ENCODE results near the gene ACE. TPM values are rescaled to one million over a fixed set of nuclear protein-coding genes. Genes with fewer than 3 reads are reported as not detected.

ACE gene
- total and polyA plus RNA-seq, 8 donors, result 3.1 to 18.3 (median 6.4) TPM

DNA sequence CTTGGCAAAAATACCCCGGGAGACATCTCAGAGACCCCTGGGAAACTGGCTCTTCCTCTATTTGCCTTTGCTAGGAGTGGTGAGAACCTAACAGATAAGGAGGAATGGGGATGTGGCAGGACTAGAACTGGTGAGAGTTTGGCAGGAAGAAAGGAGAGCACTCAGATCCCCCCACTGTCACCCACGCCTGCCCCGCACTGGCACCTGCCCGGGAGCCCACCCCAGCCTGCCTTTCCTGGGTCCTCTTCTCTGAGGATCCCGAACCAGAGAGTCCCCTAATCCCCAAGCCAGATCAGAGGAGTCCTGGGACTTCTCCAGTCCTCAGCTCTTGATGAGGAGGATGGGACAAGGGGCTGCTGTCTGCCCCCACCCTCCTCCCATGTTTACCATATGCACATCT is 50.0 kb downstream of the ACE start:
- no peaks in the 10 kb centered on the region for H3K27me3 ChIP-seq
- H3K9me3 ChIP-seq, result no peaks in the 10 kb centered on the region
- WGBS, 2 donors, result 53 to 62% methylated on average over 5 of the region's 5 CpGs
- H3K4me3 ChIP-seq, result no peak overlapping the region
- no peaks in the 10 kb centered on the region for H3K4me1 ChIP-seq
- FAIRE-seq (no peak), ATAC-seq (no peak), DNase-seq (no peak)
- H3K27ac ChIP-seq, result no peak overlapping the region
- intact Hi-C loops (cut with DNase I), result no loop called here
- H3K36me3 ChIP-seq, result no peaks in the 10 kb centered on the region
- TF ChIP-seq, protein P1, sequence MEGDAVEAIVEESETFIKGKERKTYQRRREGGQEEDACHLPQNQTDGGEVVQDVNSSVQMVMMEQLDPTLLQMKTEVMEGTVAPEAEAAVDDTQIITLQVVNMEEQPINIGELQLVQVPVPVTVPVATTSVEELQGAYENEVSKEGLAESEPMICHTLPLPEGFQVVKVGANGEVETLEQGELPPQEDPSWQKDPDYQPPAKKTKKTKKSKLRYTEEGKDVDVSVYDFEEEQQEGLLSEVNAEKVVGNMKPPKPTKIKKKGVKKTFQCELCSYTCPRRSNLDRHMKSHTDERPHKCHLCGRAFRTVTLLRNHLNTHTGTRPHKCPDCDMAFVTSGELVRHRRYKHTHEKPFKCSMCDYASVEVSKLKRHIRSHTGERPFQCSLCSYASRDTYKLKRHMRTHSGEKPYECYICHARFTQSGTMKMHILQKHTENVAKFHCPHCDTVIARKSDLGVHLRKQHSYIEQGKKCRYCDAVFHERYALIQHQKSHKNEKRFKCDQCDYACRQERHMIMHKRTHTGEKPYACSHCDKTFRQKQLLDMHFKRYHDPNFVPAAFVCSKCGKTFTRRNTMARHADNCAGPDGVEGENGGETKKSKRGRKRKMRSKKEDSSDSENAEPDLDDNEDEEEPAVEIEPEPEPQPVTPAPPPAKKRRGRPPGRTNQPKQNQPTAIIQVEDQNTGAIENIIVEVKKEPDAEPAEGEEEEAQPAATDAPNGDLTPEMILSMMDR (IDR thresholded peaks at IDR 0.05), result no peak

DNA sequence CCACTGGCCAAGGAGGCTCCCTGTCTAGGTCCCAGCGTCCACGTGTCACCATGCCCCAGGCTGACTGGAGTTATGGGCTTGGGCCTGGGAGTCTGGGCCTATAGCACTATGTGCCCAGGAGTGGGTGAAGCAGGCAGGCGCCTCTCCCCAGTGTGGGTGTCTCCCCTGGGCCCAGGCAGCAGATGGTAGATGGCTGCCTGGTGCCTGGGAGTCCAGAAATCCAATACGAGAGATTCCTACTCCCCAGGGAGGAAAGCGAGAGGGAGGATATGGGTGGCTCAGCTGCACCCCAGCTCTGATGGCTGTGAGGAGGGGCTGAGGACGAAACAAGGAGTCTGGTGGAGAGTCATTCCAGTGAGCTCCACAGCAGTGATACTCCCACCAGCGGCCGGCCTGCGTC is 51.3 kb downstream of the ACE start:
- Histone ChIP-seq H3K9me3 (no peaks in the 10 kb centered on the region), H3K36me3 (no peaks in the 10 kb centered on the region), H3K4me1 (no peaks in the 10 kb centered on the region), H3K27me3 (no peaks in the 10 kb centered on the region), H3K4me3 (no peak overlapping the region), H3K27ac (no peak overlapping the region)
- ATAC-seq, result no peak
- no peak for DNase-seq
- 80 to 85% methylated on average over 9 of the region's 9 CpGs for WGBS, 2 donors
- intact Hi-C loops (cut with DNase I), result no loop called here
- TF ChIP-seq, protein P1 (IDR thresholded peaks at IDR 0.05), result no peak
- no peak for FAIRE-seq

DNA sequence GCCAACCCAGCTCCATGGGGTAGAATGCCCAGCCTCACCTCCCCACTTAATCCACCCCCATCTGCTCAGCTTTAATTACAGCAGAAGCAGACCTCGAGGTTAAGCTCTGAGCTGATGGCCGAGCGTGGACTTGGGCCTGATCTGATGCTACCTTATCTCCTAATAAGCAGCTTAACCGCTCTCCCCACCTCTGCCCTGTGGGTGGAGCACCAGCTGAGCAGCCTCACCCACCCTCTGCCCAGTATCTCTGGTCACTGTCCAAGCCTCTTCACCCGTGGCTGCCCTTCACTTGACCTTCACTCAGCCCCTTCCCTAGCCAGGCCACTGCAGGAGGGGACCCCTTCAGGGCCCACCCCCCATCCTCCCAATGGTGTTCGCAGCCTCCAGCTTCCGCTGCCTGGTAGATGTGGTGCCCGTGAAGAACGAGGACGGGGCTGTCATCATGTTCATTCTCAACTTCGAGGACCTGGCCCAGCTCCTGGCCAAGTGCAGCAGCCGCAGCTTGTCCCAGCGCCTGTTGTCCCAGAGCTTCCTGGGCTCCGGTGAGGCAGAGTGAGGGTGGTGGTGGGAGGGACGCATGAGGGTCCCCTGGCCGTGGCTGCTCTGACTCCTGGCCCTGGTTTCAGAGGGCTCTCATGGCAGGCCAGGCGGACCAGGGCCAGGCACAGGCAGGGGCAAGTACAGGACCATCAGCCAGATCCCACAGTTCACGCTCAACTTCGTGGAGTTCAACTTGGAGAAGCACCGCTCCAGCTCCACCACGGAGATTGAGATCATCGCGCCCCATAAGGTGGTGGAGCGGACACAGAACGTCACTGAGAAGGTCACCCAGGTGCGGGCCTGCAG is 53.1 kb downstream of the ACE start:
- no peak overlapping the region for H3K4me3 ChIP-seq
- no peaks in the 10 kb centered on the region for H3K9me3 ChIP-seq
- H3K27ac ChIP-seq, result no peak overlapping the region
- no peaks in the 10 kb centered on the region for H3K4me1 ChIP-seq
- TF ChIP-seq, protein P1 (IDR thresholded peaks at IDR 0.05), result no peak
- peak in 1 of 6 donors; percentile 50 for DNase-seq
- no peaks in the 10 kb centered on the region for H3K27me3 ChIP-seq
- no peak for ATAC-seq
- 74 to 83% methylated on average over 26 of the region's 26 CpGs for WGBS, 2 donors
- intact Hi-C loops (cut with DNase I), result no loop called here
- H3K36me3 ChIP-seq, result no peaks in the 10 kb centered on the region
- no peak for FAIRE-seq

DNA sequence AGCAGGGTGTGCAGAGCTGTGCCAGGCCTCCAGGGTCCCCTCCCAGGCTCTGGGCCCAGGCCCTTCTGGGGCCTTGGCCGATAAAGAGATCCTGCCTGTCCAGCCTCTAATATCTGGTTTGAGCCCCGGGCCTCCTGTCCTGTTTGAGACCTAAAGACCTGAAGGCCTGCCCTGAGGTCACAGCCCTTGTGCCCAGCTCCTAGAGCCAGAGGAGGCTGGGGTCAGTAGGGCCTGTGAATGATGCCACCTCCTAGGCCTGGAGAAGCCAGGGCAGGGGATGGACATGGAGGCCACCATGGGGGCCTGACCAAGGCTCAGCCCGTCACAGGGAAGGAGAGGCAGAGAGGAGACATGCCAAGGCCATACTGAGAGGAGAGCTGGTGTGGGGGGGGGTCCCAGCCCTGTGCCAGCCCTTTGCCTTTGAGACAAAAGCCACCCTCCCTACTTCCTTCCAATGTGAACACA is 53.7 kb downstream of the ACE start:
- H3K4me3 ChIP-seq, result no peak overlapping the region
- H3K27ac ChIP-seq, result no peak overlapping the region
- no peak for FAIRE-seq
- WGBS, 2 donors, result 83 to 85% methylated on average over 3 of the region's 3 CpGs
- no peak for ATAC-seq
- no peaks in the 10 kb centered on the region for H3K27me3 ChIP-seq
- TF ChIP-seq, protein P1 (IDR thresholded peaks at IDR 0.05), result no peak
- no peaks in the 10 kb centered on the region for H3K36me3 ChIP-seq
- H3K4me1 ChIP-seq, result no peaks in the 10 kb centered on the region
- intact Hi-C loops (cut with DNase I), result no loop called here
- DNase-seq, result peak in 1 of 6 donors; percentile 42
- no peaks in the 10 kb centered on the region for H3K9me3 ChIP-seq
